HTERT RPE-1 (cell line): ENCODE results near the gene MAP4K3.

ENCODE experiments used
- in situ Hi-C: fragments of 300-500 bp; cut with MboI; formaldehyde crosslinking; loops from 4 replicates; pipeline ENCODE4 v1.14.3; 2020; ENCODE audit warnings: low sequenced_read_pairs

Gene MAP4K3

GRCh38 chr2:39311469-39311868 lies 125.6 kb downstream of the MAP4K3 start:
- in situ Hi-C loops, result no loop called here

DNA sequence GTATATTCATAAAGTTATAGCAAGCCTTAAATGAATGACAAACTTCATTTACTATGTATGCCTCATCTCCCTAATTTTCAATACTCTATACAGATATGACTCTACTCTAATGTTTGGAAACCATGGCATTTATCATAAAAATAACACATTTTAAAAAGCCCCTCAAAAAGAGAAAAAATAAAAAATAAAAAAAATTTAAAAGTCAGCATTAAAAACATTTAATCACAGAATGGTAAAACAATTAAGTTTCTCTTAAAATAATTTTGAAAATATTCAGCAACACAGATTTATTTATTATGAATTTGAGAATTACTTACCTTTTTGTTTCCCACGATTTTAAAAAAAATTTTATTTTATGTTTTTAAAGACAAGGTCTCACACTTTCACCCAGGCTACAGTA lies 128.3 kb downstream of the MAP4K3 start:
- in situ Hi-C loops, result no loop called here

DNA sequence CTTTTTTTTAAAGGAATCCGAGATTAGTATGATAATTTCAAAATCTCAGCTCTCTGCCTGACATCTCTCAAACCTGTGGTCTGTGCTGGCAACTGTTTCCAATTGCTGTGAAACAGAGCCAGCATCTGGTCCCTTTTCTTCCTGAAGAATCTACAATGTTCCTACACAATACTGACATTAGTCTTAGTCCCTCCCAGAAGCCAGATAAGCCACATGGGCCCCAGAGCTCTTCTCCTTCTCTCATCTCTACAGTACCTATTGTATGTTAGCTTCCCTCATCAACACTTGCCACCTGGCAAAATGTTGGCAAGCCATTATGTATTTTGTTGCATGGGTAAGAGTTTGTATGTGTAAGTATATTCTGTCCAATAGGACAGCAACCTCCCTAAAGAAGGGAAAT lies 130.5 kb downstream of the MAP4K3 start:
- in situ Hi-C loops, result no loop called here

GRCh38 chr2:39304729-39305128 lies 132.4 kb downstream of the MAP4K3 start:
- in situ Hi-C loops, result no loop called here

- in situ Hi-C loops, result no loop called here
Measured at GRCh38 chr2:39304200-39304599, 132.9 kb downstream of the MAP4K3 start.

- in situ Hi-C loops, result no loop called here
Measured at GRCh38 chr2:39301352-39301751, 135.7 kb downstream of the MAP4K3 start.

- in situ Hi-C loops, result no loop called here
Measured at GRCh38 chr2:39300044-39300978, 136.8 kb downstream of the MAP4K3 start.

- in situ Hi-C loops, result no loop called here
Measured at GRCh38 chr2:39290433-39290832, 146.7 kb downstream of the MAP4K3 start.

DNA sequence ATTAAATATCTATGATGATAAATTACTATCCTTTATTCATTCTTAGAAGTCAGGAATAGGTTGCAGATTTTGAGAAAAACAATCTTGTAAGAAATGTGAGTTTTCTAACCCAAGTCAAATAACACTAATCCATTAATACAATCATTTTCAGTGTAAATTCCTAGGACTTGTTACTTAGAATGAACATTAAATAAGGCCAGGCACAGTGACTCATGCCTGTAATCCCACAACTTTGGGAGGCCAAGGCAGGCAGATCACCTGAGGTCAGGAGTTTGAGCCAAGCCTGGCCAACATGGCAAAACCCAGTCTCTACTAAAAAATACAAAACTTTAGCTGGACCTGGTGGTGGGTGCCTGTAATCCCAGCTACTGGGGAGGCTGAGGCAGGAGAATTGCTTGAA lies 147.5 kb downstream of the MAP4K3 start:
- in situ Hi-C loops, result no loop called here

DNA sequence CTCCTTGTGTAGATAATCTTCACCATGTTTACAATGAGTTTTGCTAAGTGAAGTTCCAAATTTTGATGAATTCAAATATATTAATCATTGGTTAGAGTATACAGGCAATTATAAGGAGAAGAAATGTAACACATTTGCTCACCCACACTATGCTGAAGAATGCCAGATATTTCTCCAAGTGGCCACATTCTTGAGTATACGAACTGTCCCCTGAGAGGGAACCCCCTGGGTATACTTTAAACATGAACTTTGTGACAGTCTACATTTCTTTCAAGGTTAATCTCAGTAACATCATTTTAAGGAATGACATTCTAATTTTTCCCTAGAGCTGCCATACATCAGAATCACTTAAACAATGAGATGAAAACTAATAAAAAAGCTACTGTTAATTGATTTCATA lies 153.5 kb downstream of the MAP4K3 start:
- in situ Hi-C loops, result no loop called here

- in situ Hi-C loops, result no loop called here
Measured at GRCh38 chr2:39281391-39281790, 155.7 kb downstream of the MAP4K3 start.

GRCh38 chr2:39275016-39275415 lies 162.1 kb downstream of the MAP4K3 start:
- in situ Hi-C loops, result no loop called here

- in situ Hi-C loops, result no loop called here
Measured at GRCh38 chr2:39269941-39270340, 167.1 kb downstream of the MAP4K3 start.

- in situ Hi-C loops, result no loop called here
Measured at GRCh38 chr2:39266916-39267434, 170.1 kb downstream of the MAP4K3 start.

DNA sequence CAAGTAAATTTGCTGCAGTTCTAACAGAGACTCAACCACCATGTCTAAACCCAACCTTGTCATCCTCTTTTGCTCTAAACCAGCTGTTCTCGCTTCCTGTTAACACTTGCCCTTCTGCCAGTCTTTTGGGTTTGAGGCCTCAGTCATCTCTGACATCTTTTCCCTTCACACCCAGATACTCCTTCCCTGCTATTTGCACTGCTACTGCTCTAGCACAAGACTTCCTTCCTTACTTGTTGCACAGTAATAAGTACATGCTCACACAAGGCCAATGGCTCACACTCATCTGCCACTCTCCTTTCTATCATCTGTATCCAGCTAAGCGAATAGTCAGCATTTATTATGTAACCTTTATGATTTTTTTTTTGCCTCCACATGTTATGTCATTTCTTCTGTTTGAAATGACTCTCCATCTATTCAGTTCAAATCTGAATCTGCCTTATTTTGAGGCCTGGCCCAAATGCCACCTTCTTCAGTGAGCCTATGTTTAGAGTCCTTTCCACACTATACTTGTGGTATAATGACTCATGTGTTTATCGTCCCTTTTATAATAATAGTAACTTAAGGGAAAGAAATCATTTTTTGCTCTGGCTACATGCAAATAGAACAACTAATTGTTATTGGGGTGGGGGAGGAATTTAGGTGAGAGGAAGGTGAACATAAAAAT lies 170.8 kb downstream of the MAP4K3 start:
- in situ Hi-C loops, result no loop called here

- in situ Hi-C loops, result no loop called here
Measured at GRCh38 chr2:39265315-39265714, 171.8 kb downstream of the MAP4K3 start.

GRCh38 chr2:39264733-39265132 lies 172.4 kb downstream of the MAP4K3 start:
- in situ Hi-C loops, result no loop called here

- in situ Hi-C loops, result no loop called here
Measured at GRCh38 chr2:39260087-39260486, 177.0 kb downstream of the MAP4K3 start.

DNA sequence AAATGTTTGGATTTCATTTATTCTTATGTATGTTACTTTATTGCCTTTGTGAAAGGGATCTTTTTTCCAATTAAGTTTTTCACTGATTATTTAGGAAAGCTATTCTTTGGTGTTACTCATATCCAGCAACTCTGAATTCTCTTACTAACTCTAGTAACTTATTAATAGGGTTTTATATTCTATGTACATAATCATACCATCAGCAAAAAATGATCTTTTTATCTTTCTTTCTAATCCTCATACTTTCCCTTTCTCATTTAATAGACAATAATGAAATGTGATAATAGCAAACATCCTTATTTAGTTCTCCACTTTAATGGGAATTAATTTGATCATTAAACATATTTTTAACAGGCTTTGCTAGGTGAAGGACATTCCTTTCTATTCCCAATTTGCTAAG lies 181.0 kb downstream of the MAP4K3 start:
- in situ Hi-C loops, result no loop called here

- in situ Hi-C loops, result no loop called here
Measured at GRCh38 chr2:39252888-39253518, 184.1 kb downstream of the MAP4K3 start.

- in situ Hi-C loops, result loop anchor here (25.0 kb wide), 1 partner anchor 185 kb away; no protein-coding TSS in a partner anchor
Measured at GRCh38 chr2:39247512-39248043, 189.5 kb downstream of the MAP4K3 start.
